Sigmoid colon (tissue), 7 donors: ENCODE results near the gene GOLGA5. TPM values are rescaled to one million over a fixed set of nuclear protein-coding genes. Genes with fewer than 3 reads are reported as not detected.
"Not testable (repeated sequence)": the region's sequence is repeated elsewhere in the genome, so short reads cannot be mapped to it uniquely, and the experiment has no call there.

Experiments used
- DNase-seq: peaks from one replicate; pipeline ENCODE4 v3.0.0-alpha.2; 2019
- H3K27ac ChIP-seq, 4 donors: fragments of 200-600 bp; sonication (generic); one replicate each; pipeline ENCODE4 v1.5.1; 2016 to 2019; ENCODE audit warnings: mild to moderate bottlenecking in 1 of 4
- H3K27me3 ChIP-seq, 3 donors: fragments of 200-600 bp; sonication (generic); one replicate each; pipeline ENCODE4 v1.5.1; 2019; ENCODE audit warnings: mild to moderate bottlenecking in 1 of 3
- H3K36me3 ChIP-seq, 4 donors: fragments of 200-600 bp; sonication (generic); one replicate each; pipeline ENCODE4 v1.5.1; 2016 to 2019
- H3K4me1 ChIP-seq, 4 donors: fragments of 200-600 bp; sonication (generic); one replicate each; pipeline ENCODE4 v1.5.1; 2017 to 2019
- H3K4me3 ChIP-seq, 4 donors: fragments of 200-600 bp; sonication (generic); one replicate each; pipeline ENCODE4 v1.5.1; 2017 to 2019; ENCODE audit warnings: mild to moderate bottlenecking in 2 of 4, moderate library complexity in 1 of 4
- H3K9me3 ChIP-seq, 4 donors: fragments of 200-600 bp in 3 of 4; sonication (generic) in 3 of 4; one replicate each; pipeline versions ENCODE4 v1.5.1 to v1.6.1; 2013 to 2019
- EP300 ChIP-seq, 4 donors: sonication (generic); formaldehyde crosslinking; IDR thresholded peaks; one replicate each; pipeline ENCODE4 v1.6.1; 2017; ENCODE audit warnings: antibody characterized with exemption in 4 of 4
- POLR2A ChIP-seq, 2 donors: fragments of 450-650 bp; IDR thresholded peaks; one replicate each; pipeline ENCODE4 v1.6.1; 2016; ENCODE audit warnings: antibody characterized with exemption in 2 of 2, mild to moderate bottlenecking in 2 of 2, moderate library complexity in 2 of 2
- POLR2AphosphoS5 ChIP-seq, 4 donors: sonication (generic); formaldehyde crosslinking; IDR thresholded peaks; one replicate each; pipeline ENCODE4 v1.6.1; 2017; ENCODE audit warnings: antibody characterized with exemption in 4 of 4
- WGBS, 2 donors: extraction: QIAGEN DNeasy Blood & Tissue Kit; methylation state at CpG; one replicate each; pipeline ENCODE4 v1.1.7; 2013; 5-methylcytosine and 5-hydroxymethylcytosine counted together
- intact Hi-C: fragments of 100-400 bp; cut with DNase I; formaldehyde crosslinking; loops from one replicate; pipeline ENCODE4 v1.15.1; 2023
- polyA plus RNA-seq, 3 donors: library from polyadenylated mRNA; stranded (reverse); fragments of 200-250 nt; gene quantifications; one replicate each; pipeline ENCODE4 v1.2.3, GENCODE V29; 2013
- total RNA-seq, 4 donors: library from RNA; depleted of rRNA; stranded (reverse); fragments of >200 nt; gene quantifications; one replicate each; pipeline ENCODE4 v1.1.0, GENCODE V29; 2016
- TF ChIP-seq, protein P1 (sequence below), 4 experiments: fragments of 450-650 bp in 3 of 4; fragments of 200-600 bp in 1 of 4; IDR thresholded peaks; one replicate each; pipeline ENCODE4 v1.5.1; 2016 to 2019; ENCODE audit warnings: antibody characterized with exemption in 4 of 4, mild to moderate bottlenecking in 3 of 4, moderate library complexity in 2 of 4
- donor health status: healthy with polysubstance abuse.
- donor health status: Bipolar disorder and iron deficiency.
- donor health status: healthy.

Gene GOLGA5
- total and polyA plus RNA-seq, 7 donors = 23.0 to 57.8 (median 36.0) TPM

DNA sequence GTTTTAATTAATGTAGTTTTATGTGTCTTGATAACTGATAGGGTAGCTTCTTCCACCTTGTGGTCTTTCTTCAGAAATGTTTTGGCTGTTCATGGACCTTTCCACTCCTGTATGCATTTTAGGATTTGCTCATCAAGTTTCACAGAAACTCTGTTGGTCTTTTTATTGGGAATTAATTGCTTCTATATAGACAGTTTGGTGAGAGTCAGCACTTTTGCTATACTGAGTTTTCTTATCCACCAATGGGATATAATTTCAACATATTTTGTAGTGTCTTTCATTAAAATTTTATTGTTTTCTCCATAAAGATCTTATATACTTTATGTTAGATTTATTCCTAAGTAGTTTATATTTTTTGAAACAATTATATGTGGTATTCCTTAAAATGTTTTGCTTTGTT, 7.8 kb downstream of the GOLGA5 start:
- DNase-seq = no peak
- H3K9me3 ChIP-seq = no peaks in the 10 kb centered on the region
- TF ChIP-seq EP300 (IDR thresholded peaks at IDR 0.05) = no peak
- H3K4me1 ChIP-seq = peaks cover 0 to 44% (median 22%) of the 10 kb centered on the region in 4 donors
- H3K4me3 ChIP-seq = no peak overlapping the region
- H3K27ac ChIP-seq = no peak overlapping the region
- H3K27me3 ChIP-seq = no peaks in the 10 kb centered on the region
- peaks cover 7 to 28% (median 12%) of the 10 kb centered on the region in 4 donors for H3K36me3 ChIP-seq
- intact Hi-C loops = no loop called here

DNA sequence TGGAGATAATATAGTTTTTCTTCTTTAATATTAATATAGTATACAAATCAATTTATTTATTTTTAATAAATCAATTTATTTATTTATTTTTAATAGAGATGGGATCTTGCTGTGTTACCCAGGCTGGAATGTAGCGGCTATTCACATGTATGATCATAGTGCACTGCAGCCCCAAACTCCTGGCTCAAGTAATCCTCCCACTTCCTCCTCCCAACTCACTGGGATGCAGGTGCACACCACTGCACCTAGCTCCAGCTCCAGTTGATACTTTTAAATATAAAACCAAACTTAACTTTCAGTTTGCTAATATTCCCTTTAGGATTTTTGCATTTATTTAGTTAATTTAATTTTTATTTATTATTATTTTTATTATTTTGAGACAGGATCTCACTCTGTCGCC, 8.6 kb downstream of the GOLGA5 start:
- H3K9me3 ChIP-seq = no peaks in the 10 kb centered on the region
- H3K36me3 ChIP-seq = peaks cover 7 to 30% (median 16%) of the 10 kb centered on the region in 4 donors
- peaks cover 0 to 44% (median 22%) of the 10 kb centered on the region in 4 donors for H3K4me1 ChIP-seq
- no peaks in the 10 kb centered on the region for H3K27me3 ChIP-seq
- H3K4me3 ChIP-seq = no peak overlapping the region
- WGBS, 2 donors = 96 to 97% methylated on average over 2 of the region's 2 CpGs
- no peak overlapping the region for H3K27ac ChIP-seq
- intact Hi-C loops = no loop called here
- DNase-seq = no peak
- TF ChIP-seq, protein P1, sequence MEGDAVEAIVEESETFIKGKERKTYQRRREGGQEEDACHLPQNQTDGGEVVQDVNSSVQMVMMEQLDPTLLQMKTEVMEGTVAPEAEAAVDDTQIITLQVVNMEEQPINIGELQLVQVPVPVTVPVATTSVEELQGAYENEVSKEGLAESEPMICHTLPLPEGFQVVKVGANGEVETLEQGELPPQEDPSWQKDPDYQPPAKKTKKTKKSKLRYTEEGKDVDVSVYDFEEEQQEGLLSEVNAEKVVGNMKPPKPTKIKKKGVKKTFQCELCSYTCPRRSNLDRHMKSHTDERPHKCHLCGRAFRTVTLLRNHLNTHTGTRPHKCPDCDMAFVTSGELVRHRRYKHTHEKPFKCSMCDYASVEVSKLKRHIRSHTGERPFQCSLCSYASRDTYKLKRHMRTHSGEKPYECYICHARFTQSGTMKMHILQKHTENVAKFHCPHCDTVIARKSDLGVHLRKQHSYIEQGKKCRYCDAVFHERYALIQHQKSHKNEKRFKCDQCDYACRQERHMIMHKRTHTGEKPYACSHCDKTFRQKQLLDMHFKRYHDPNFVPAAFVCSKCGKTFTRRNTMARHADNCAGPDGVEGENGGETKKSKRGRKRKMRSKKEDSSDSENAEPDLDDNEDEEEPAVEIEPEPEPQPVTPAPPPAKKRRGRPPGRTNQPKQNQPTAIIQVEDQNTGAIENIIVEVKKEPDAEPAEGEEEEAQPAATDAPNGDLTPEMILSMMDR (IDR thresholded peaks at IDR 0.05) = no peak
- TF ChIP-seq EP300 (IDR thresholded peaks at IDR 0.05) (no peak), POLR2A (IDR thresholded peaks at IDR 0.05) (no peak), POLR2AphosphoS5 (IDR thresholded peaks at IDR 0.05) (no peak)

DNA sequence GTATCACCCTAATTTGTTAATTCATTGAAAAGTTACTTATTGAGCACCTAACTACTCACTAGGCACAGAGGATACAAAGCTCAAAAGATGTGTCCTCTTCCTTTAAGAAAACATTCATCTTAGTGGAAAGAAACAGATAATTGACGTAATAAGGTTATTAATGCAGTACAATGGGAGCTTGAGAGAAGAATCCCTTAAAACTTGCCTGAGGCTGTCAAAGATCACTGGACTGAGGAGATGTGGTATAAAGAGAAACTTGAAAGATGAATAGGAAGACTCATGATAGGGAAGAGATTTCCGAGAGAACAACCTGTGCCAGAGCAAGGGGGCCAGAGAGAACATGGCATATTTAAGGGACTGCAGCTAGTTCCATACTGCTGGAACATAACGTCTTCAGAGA, 19.1 kb downstream of the GOLGA5 start:
- DNase-seq = no peak
- Histone ChIP-seq H3K9me3 (no peaks in the 10 kb centered on the region), H3K4me3 (no peak overlapping the region), H3K36me3 (peaks cover 45 to 100% (median 58%) of the 10 kb centered on the region in 4 donors), H3K4me1 (no peaks in the 10 kb centered on the region), H3K27ac (no peak overlapping the region), H3K27me3 (no peaks in the 10 kb centered on the region)
- TF ChIP-seq EP300 (IDR thresholded peaks at IDR 0.05) (no peak), POLR2A (IDR thresholded peaks at IDR 0.05) (no peak)
- TF ChIP-seq, protein P1 (IDR thresholded peaks at IDR 0.05) = no peak
- WGBS, 2 donors = 96% methylated on average over 3 of the region's 3 CpGs
- intact Hi-C loops = no loop called here

DNA sequence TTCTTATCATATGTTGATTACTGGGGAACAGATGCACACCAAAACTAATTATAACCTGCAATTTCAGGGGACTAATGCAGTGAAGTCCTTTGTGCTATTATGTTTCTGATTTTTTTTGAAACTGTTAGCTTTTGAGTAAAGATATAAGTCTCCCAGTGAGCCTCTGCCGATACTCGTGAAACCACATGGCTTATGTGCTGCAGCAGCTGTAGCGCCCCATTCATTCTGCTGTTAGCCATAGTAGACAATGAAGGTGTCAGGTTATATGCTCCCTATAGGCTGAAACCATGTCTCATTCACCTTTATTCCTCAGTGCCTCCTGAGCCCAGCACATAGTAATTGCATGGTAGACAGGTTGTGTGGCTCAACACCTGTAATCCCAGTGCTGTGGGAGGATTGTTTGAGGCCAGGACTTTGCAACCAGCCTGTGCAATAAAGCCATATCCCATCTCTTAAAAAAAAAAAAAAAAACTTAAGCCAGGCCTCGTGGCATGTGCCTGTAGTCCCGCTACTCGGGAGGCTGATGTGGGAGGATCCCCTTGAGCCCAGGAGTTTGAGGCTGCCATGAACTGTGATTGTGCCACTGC, 25.0 kb downstream of the GOLGA5 start:
- Histone ChIP-seq H3K4me3 (no peak overlapping the region), H3K27me3 (no peaks in the 10 kb centered on the region), H3K36me3 (peaks cover 21 to 100% (median 52%) of the 10 kb centered on the region in 4 donors), H3K27ac (no peak overlapping the region), H3K9me3 (no peaks in the 10 kb centered on the region), H3K4me1 (no peaks in the 10 kb centered on the region)
- intact Hi-C loops = no loop called here
- no peak for DNase-seq
- 85 to 90% methylated on average over 6 of the region's 6 CpGs for WGBS, 2 donors
- no peak for TF ChIP-seq POLR2A (IDR thresholded peaks at IDR 0.05)
- TF ChIP-seq POLR2AphosphoS5 (IDR thresholded peaks at IDR 0.05) = no peak
- no peak for TF ChIP-seq EP300 (IDR thresholded peaks at IDR 0.05)
- TF ChIP-seq, protein P1 (IDR thresholded peaks at IDR 0.05) = no peak

DNA sequence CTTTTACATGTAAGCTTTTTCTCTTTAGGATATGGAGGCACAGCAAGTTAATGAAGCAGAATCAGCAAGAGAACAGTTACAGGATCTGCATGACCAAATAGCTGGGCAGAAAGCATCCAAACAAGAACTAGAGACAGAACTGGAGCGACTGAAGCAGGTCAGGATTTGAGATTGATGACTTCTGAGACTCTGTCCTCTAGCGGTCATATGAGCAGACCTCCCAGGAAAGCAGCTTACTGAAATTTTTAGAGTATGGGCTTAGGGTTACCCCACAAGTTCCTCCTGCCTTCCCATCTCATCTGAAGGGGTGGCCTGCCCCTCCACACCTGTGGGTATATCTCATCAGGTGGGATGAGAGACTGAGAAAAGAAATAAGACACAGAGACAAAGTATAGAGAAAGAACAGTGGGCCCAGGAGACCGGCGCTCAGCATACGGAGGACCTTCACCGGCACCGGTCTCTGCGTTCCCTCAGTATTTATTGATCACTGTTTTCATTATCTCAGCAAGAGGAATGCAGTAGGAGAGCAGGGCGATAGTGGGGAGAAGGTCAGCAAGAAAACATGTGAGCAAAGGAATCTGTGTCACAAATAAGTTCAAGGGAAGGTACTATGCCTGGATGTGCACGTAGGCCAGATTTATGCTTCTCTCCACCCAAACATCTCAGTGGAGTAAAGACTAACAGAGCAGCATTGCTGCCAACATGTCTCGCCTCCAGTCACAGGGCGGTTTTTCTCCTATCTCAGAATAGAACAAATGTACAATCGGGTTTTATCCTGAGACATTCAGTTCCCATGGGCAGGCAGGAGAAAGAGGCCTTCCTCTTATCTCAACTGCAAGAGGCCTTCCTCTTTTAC, 25.8 kb downstream of the GOLGA5 start:
- DNase-seq, H3K9me3 ChIP-seq, H3K27ac ChIP-seq, intact Hi-C loops, H3K27me3 ChIP-seq, H3K4me1 ChIP-seq, H3K4me3 ChIP-seq: not testable (repeated sequence)
- H3K36me3 ChIP-seq = peaks cover 21 to 100% (median 56%) of the 10 kb centered on the region in 4 donors
- WGBS, 2 donors = 87 to 89% methylated on average over 13 of the region's 13 CpGs

DNA sequence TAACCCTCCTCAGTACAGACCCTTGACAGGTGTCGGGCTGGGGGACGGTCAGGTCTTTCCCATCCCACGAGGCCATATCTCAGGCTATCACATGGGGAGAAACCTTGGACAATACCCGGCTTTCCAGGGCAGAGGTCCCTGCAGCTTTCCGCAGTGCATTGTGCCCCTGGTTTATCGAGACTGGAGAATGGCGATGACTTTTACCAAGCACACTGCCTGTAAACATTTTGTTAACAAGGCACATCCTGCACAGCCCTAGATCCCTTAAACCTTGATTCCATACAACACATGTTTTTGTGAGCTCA, 26.4 kb downstream of the GOLGA5 start:
- peaks cover 16 to 100% (median 59%) of the 10 kb centered on the region in 4 donors for H3K36me3 ChIP-seq
- H3K4me1 ChIP-seq, H3K27ac ChIP-seq, H3K9me3 ChIP-seq, H3K27me3 ChIP-seq, H3K4me3 ChIP-seq, DNase-seq, intact Hi-C loops: not testable (repeated sequence)
- 74 to 88% methylated on average over 7 of the region's 7 CpGs for whole genome bisulfite sequencing, 2 donors
